Caco-2 (cell line): ENCODE measurements around the gene LRP8. TPM values are rescaled to one million over a fixed set of nuclear protein-coding genes. Genes with fewer than 3 reads are reported as not detected.

Source experiments
- BruUV-seq: library from RNA; stranded (reverse); fragments of 400-500 nt; replicated peaks from 2 replicates; lab custom pipeline; 2021; lab: Mats Ljungman, UMichigan
- CTCF ChIA-PET: fragments of 300-600 bp; sonication (Branson Sonifier 250); formaldehyde crosslinking; loops from one replicate; lab custom pipeline; 2022; ENCODE audit warnings: antibody characterized with exemption; lab: Charles Lee
- POLR2A ChIA-PET: fragments of 300-600 bp; sonication (Branson Sonifier 250); formaldehyde crosslinking; loops from one replicate; lab custom pipeline; 2022; ENCODE audit warnings: antibody characterized with exemption; lab: Charles Lee
- DNase-seq, 2 experiments: peaks; one replicate each; pipeline versions ENCODE4 v3.0.0 to v3.0.0-alpha.2; 2020 to 2022
- H3K27me3 ChIP-seq: replicated peaks from 2 replicates; pipeline ENCODE4 v1.6.0; 2011; ENCODE audit warnings: low read length; ENCODE audit not compliant: control insufficient read depth, insufficient read depth
- H3K36me3 ChIP-seq: 2 replicates; pipeline ENCODE4 v1.5.1; 2011; ENCODE audit warnings: low read length; ENCODE audit not compliant: control insufficient read depth, insufficient read depth
- H3K4me1 ChIP-seq: fragments of 250-450 bp; sonication (Bioruptor Pico); 2 replicates; pipeline ENCODE4 v1.5.1; 2020; ENCODE audit warnings: mild to moderate bottlenecking
- H3K4me3 ChIP-seq: 2 replicates; pipeline ENCODE4 v1.5.1; 2011; ENCODE audit warnings: low read depth, mild to moderate bottlenecking, control low read depth, low read length
- H3K9me3 ChIP-seq: fragments of 250-450 bp; sonication (Bioruptor Pico); 2 replicates; pipeline ENCODE4 v1.5.1; 2020; ENCODE audit warnings: mild to moderate bottlenecking, moderate library complexity
- H3K27ac Mint-ChIP-seq: one replicate; pipeline ENCODE4 v1.8.0; 2022; ENCODE audit warnings: mixed read lengths; ENCODE audit not compliant: unreplicated experiment
- H3K27me3 Mint-ChIP-seq: one replicate; pipeline ENCODE4 v1.8.0; 2022; ENCODE audit warnings: mixed read lengths; ENCODE audit not compliant: insufficient read depth, unreplicated experiment
- H3K36me3 Mint-ChIP-seq: one replicate; pipeline ENCODE4 v1.8.0; 2022; ENCODE audit warnings: mild to moderate bottlenecking, mixed read lengths; ENCODE audit not compliant: insufficient read depth, unreplicated experiment
- H3K4me1 Mint-ChIP-seq: one replicate; pipeline ENCODE4 v1.8.0; 2022; ENCODE audit warnings: low read depth, mixed read lengths; ENCODE audit not compliant: unreplicated experiment
- H3K4me3 Mint-ChIP-seq: one replicate; pipeline ENCODE4 v1.8.0; 2022; ENCODE audit warnings: mild to moderate bottlenecking, moderate library complexity, mixed read lengths; ENCODE audit not compliant: unreplicated experiment
- H3K9me3 Mint-ChIP-seq: one replicate; pipeline ENCODE4 v1.8.0; 2022; ENCODE audit warnings: mixed read lengths; ENCODE audit not compliant: unreplicated experiment
- CTCF ChIP-seq, 2 experiments: fragments of 200-600 bp in 1 of 2; IDR thresholded peaks; 1 replicate in 1 of 2; 2 replicates in 1 of 2; pipeline versions ENCODE4 v1.5.1 to v1.8.0; 2011 to 2022; ENCODE audit warnings: antibody characterized with exemption in 1 of 2, control low read depth in 1 of 2, inconsistent platforms in 1 of 2, low read depth in 1 of 2, low read length in 1 of 2, mild to moderate bottlenecking in 1 of 2, moderate library complexity in 1 of 2; ENCODE audit not compliant: insufficient read depth in 1 of 2, severe bottlenecking in 1 of 2, unreplicated experiment in 1 of 2
- intact Hi-C: fragments of 100-400 bp; cut with micrococcal nuclease; formaldehyde crosslinking; loops from one replicate; pipeline ENCODE4 v1.10.0; 2022; ENCODE audit not compliant: unreplicated experiment
- total RNA-seq: library from RNA; stranded (reverse); gene quantifications from 2 replicates; pipeline ENCODE4 v1.2.3, GENCODE V29; 2022

The LRP8 gene
- total RNA-seq, 1 experiment from 2014 or later = 11.8 TPM

GRCh38 chr1:53337499-53337898 lies 9.6 kb upstream of the LRP8 start:
- Mint-ChIP-seq H3K27me3 (no peaks in the 10 kb centered on the region), H3K27ac (no peak overlapping the region), H3K4me1 (peaks cover 7% of the 10 kb centered on the region), H3K9me3 (no peaks in the 10 kb centered on the region), H3K4me3 (no peak overlapping the region), H3K36me3 (no peaks in the 10 kb centered on the region)
- ChIA-PET CTCF (no interaction called here), POLR2A (no interaction called here)
- intact Hi-C loops = no loop called here
- no TSS peak for BruUV-seq
- Histone ChIP-seq H3K9me3 (no peaks in the 10 kb centered on the region), H3K4me1 (no peaks in the 10 kb centered on the region), H3K27me3 (no peaks in the 10 kb centered on the region), H3K4me3 (no peak overlapping the region), H3K36me3 (no peaks in the 10 kb centered on the region)
- DNase-seq = no peak
- no peak for TF ChIP-seq CTCF (IDR thresholded peaks at IDR 0.05; ENCODE audit: insufficient read depth in 1 of 2, low read depth in 1 of 2, low read length in 1 of 2, severe bottlenecking in 1 of 2, unreplicated experiment in 1 of 2)

DNA sequence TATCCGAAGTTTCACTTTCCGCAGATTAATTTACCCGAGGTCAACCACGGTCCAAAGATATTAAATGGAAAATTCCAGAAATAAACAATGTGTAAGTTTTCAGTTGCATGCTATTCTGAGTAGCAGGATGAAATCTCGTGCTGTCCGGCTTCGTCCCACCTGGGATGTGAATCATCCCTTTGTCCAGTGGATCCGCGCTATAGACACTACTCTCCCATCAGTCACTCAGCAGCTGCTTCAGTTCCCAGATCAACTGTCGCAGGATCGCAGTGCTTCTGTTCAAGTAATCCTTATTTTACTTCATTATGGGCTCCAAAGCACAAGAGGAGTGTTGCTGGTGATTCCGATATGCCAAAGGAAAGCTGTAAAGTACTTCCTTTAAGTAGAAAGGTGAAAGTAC lies 8.3 kb upstream of the LRP8 start:
- POLR2A ChIA-PET = no interaction called here
- H3K4me1 ChIP-seq = peaks cover 4% of the 10 kb centered on the region
- H3K4me3 ChIP-seq = no peak overlapping the region
- Mint-ChIP-seq H3K4me1 (peaks cover 14% of the 10 kb centered on the region), H3K4me3 (no peak overlapping the region), H3K9me3 (no peaks in the 10 kb centered on the region), H3K27me3 (no peaks in the 10 kb centered on the region), H3K36me3 (peaks cover under 1% of the 10 kb centered on the region), H3K27ac (no peak overlapping the region)
- no peak for TF ChIP-seq CTCF (IDR thresholded peaks at IDR 0.05; ENCODE audit: insufficient read depth in 1 of 2, low read depth in 1 of 2, low read length in 1 of 2, severe bottlenecking in 1 of 2, unreplicated experiment in 1 of 2)
- H3K36me3 ChIP-seq = no peaks in the 10 kb centered on the region
- intact Hi-C loops = no loop called here
- no peak for DNase-seq
- H3K27me3 ChIP-seq = no peaks in the 10 kb centered on the region
- no peaks in the 10 kb centered on the region for H3K9me3 ChIP-seq
- CTCF ChIA-PET = no interaction called here
- no TSS peak for BruUV-seq

- Histone ChIP-seq H3K9me3 (no peaks in the 10 kb centered on the region), H3K36me3 (no peaks in the 10 kb centered on the region), H3K27me3 (no peaks in the 10 kb centered on the region), H3K4me3 (no peak overlapping the region), H3K4me1 (peaks cover 9% of the 10 kb centered on the region)
- intact Hi-C loops = no loop called here
- Mint-ChIP-seq H3K27ac (no peak overlapping the region), H3K4me1 (peaks cover 14% of the 10 kb centered on the region), H3K36me3 (peaks cover 5% of the 10 kb centered on the region), H3K9me3 (no peaks in the 10 kb centered on the region), H3K27me3 (no peaks in the 10 kb centered on the region), H3K4me3 (no peak overlapping the region)
- CTCF ChIA-PET = no interaction called here
- POLR2A ChIA-PET = no interaction called here
- BruUV-seq = no TSS peak
- no peak for DNase-seq
- no peak for TF ChIP-seq CTCF (IDR thresholded peaks at IDR 0.05; ENCODE audit: insufficient read depth in 1 of 2, low read depth in 1 of 2, low read length in 1 of 2, severe bottlenecking in 1 of 2, unreplicated experiment in 1 of 2)
Observed at GRCh38 chr1:53335661-53336060, 7.8 kb upstream of the LRP8 start.
